BJ (cell line): Measurements from ENCODE around the gene TRAPPC4. TPM values are rescaled to one million over a fixed set of nuclear protein-coding genes. Genes with fewer than 3 reads are reported as not detected.
"Not testable (repeated sequence)": the region's sequence is repeated elsewhere in the genome, so short reads cannot be mapped to it uniquely, and the experiment has no call there.

ENCODE experiments used
- CTCF ChIA-PET: fragments of 350-600 bp; formaldehyde crosslinking; extraction: SDS; loops from one replicate; lab custom pipeline; 2021; ENCODE audit warnings: antibody characterized with exemption, inconsistent platforms; lab: Yijun Ruan, JAX
- POLR2A ChIA-PET: fragments of 300-600 bp; sonication (Branson Sonifier 250); formaldehyde crosslinking; extraction: SDS; loops from one replicate; lab custom pipeline; 2021; ENCODE audit warnings: antibody characterized with exemption; lab: Charles Lee
- DNase-seq: peaks from one replicate; pipeline ENCODE4 v3.0.0-alpha.2; 2011; ENCODE audit warnings: low read depth
- H3K27me3 ChIP-seq: 2 replicates; pipeline ENCODE4 v1.6.0; 2011; ENCODE audit warnings: low read length; ENCODE audit not compliant: control insufficient read depth, insufficient read depth
- H3K36me3 ChIP-seq: 2 replicates; pipeline ENCODE4 v1.5.1; 2011; ENCODE audit warnings: low read length; ENCODE audit not compliant: control insufficient read depth, insufficient read depth
- H3K4me3 ChIP-seq: 2 replicates; pipeline ENCODE4 v1.5.1; 2011; ENCODE audit warnings: low read depth, mild to moderate bottlenecking, control low read depth, low read length
- polyA plus RNA-seq: library from polyadenylated mRNA; depleted of rRNA; stranded (reverse); fragments of >200 nt; gene quantifications from 2 replicates; pipeline ENCODE4 v1.2.3, GENCODE V29; 2011
- TF ChIP-seq, protein P1 (sequence below): IDR thresholded peaks from 2 replicates; pipeline ENCODE4 v1.5.1; 2011; ENCODE audit warnings: low read depth, mild to moderate bottlenecking, control low read depth, inconsistent platforms, low read length, moderate library complexity; ENCODE audit not compliant: insufficient read depth

Gene TRAPPC4
- polyA plus RNA-seq, 1 experiment: 167 TPM

DNA sequence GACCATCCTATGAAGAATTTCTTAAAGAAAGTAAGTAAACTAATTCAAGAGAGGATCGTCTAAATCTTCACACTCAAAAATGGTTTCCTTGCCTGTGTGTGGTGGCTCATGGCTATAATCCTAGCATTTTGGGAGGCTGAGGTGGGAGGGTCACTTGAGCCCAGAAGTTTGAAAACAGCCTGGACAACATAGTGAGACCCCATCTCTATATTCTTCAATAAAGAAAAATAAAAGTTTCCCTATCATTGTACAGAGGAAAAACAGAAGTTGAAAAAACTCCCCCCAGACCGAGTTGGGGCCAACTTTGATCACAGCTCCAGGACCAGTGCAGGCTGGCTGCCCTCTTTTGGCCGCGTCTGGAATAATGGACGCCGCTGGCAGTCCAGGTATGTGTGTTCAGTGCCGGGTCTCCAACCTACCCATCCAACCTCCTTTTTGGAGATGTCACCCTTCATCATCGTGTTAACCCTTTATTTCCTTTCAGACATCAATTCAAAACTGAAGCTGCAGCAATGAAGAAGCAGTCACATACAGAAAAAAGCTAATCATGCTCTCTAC is 3.4 kb upstream of the TRAPPC4 start:
- CTCF ChIA-PET: interaction anchor here (0.6 to 1.0 kb wide), 6 partner anchors 14 to 326 kb away, joined by 3 to 5 read pairs (median 4); partner anchors contain the start of genes BCL9L, CENATAC and UPK2
- peaks cover 16% of the 10 kb centered on the region for H3K36me3 ChIP-seq
- no peak for DNase-seq
- TF ChIP-seq, protein P1, sequence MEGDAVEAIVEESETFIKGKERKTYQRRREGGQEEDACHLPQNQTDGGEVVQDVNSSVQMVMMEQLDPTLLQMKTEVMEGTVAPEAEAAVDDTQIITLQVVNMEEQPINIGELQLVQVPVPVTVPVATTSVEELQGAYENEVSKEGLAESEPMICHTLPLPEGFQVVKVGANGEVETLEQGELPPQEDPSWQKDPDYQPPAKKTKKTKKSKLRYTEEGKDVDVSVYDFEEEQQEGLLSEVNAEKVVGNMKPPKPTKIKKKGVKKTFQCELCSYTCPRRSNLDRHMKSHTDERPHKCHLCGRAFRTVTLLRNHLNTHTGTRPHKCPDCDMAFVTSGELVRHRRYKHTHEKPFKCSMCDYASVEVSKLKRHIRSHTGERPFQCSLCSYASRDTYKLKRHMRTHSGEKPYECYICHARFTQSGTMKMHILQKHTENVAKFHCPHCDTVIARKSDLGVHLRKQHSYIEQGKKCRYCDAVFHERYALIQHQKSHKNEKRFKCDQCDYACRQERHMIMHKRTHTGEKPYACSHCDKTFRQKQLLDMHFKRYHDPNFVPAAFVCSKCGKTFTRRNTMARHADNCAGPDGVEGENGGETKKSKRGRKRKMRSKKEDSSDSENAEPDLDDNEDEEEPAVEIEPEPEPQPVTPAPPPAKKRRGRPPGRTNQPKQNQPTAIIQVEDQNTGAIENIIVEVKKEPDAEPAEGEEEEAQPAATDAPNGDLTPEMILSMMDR: peak; percentile 41
- POLR2A ChIA-PET: no interaction called here
- no peak overlapping the region for H3K4me3 ChIP-seq
- no peaks in the 10 kb centered on the region for H3K27me3 ChIP-seq

DNA sequence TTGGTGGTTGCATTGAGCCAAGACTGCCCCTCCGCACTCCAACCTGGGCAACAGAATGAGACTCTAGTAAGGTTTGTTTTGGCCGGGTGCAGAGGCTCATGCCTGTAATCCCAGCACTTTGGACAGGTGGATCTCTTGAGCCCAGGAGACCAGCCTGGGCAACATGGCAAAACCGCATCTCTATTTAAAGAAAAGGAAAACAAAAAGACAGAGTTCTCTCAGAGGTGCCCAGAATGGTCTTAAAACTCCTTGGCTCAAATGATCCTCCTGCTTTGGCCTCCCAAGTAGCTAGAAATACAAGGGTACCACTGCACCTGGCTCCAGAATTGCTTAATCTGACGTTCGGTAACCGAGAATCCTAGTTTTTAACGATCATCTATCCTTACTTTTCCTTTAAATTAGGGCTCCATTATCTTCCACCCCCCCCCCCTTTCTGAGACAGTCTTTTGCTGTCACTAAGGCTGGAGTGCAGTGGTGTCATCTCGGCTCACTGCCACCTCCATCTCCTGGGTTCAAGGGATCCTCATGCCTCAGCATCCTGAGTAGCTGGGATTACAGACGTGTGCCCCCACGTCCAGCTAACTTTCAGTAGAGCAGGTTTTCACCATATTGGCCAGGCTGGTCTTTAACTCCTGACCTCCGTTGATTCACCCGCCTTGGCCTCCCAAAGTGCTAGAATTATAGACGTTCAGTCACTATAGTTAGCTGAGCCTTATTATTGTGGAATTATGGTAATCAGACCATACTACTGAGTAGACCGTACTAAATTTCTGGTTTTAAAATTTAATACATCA is 2.2 kb upstream of the TRAPPC4 start:
- Histone ChIP-seq H3K27me3 (no peaks in the 10 kb centered on the region), H3K4me3 (no peak overlapping the region), H3K36me3 (peaks cover 11% of the 10 kb centered on the region)
- no peak for DNase-seq
- ChIA-PET CTCF (interaction anchor here (0.8 to 1.0 kb wide), 4 partner anchors 16 to 60 kb away, joined by 3 to 5 read pairs (median 4); partner anchors contain the start of genes CENATAC and UPK2), POLR2A (no interaction called here)
- TF ChIP-seq, protein P1: no peak

DNA sequence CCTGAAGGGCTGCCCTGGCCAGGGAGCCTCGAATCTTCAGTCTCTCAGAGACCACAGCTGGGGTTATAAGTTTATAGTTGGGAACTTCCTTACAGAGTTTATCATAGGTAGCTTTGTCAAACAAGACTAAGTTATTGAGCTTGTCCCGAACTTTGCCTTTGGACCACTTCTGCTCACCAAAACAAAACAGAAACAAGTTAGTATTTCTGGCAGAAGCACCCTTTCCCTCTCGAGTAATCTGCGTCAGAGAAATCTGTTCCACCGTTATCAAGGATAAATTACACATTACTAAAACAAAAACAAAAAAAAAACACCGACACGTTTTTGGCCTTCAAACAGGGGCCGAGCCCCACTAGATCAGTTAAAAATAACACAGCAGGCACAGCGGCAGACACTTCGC is 1.2 kb upstream of the TRAPPC4 start:
- CTCF ChIA-PET, POLR2A ChIA-PET, DNase-seq, H3K27me3 ChIP-seq: not testable (repeated sequence)
- H3K4me3 ChIP-seq: peak overlapping the region; percentile 85
- peaks cover 12% of the 10 kb centered on the region for H3K36me3 ChIP-seq

DNA sequence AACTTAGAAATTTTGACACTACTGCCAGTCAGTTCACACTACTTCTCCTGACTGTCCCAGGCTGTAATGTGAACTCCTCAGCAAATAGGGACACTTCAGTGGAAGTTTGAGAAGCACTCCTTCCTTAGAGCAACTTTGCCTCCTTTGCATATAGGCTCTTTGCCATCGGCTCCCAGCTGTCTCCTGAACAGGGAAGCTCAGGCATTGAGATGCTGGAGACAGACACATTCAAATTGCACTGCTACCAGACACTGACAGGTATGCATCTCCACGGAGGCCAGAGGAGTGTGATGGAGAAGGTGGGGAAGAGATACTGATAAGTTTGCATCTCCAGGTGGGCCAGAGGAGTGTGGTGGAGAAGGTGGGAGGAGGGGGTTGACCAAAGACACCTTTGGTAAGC is 1.4 kb downstream of the TRAPPC4 start:
- CTCF ChIA-PET: interaction anchor here (1.2 to 3.4 kb wide), 2 partner anchors 10 to 360 kb away, joined by 3 to 13 read pairs; partner anchors contain the start of gene SLC37A4
- Histone ChIP-seq H3K27me3 (no peaks in the 10 kb centered on the region), H3K4me3 (peak overlapping the region; percentile 85), H3K36me3 (peaks cover 14% of the 10 kb centered on the region)
- POLR2A ChIA-PET: no interaction called here
- TF ChIP-seq, protein P1: no peak
- no peak for DNase-seq

DNA sequence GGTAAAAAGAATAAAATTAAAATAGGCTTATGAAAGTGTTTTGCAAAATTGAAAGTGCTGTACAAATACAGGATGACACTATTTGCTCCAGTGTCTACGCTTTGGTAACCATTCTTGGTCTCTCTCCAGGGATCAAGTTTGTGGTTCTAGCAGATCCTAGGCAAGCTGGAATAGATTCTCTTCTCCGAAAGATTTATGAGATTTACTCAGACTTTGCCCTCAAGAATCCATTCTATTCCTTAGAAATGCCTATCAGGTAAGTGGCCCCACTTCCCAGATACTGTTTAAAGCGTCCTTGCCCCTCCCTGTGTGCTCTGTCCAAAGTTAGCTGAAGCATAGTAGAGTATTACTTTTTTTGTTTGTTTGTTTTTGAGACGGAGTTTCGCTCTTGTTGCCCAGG is 3.1 kb downstream of the TRAPPC4 start:
- peaks cover 8% of the 10 kb centered on the region for H3K36me3 ChIP-seq
- ChIA-PET POLR2A (no interaction called here), CTCF (no interaction called here)
- TF ChIP-seq, protein P1: no peak
- no peaks in the 10 kb centered on the region for H3K27me3 ChIP-seq
- H3K4me3 ChIP-seq: no peak overlapping the region
- DNase-seq: no peak
